ENCODE data around the gene EMP1.

DNA sequence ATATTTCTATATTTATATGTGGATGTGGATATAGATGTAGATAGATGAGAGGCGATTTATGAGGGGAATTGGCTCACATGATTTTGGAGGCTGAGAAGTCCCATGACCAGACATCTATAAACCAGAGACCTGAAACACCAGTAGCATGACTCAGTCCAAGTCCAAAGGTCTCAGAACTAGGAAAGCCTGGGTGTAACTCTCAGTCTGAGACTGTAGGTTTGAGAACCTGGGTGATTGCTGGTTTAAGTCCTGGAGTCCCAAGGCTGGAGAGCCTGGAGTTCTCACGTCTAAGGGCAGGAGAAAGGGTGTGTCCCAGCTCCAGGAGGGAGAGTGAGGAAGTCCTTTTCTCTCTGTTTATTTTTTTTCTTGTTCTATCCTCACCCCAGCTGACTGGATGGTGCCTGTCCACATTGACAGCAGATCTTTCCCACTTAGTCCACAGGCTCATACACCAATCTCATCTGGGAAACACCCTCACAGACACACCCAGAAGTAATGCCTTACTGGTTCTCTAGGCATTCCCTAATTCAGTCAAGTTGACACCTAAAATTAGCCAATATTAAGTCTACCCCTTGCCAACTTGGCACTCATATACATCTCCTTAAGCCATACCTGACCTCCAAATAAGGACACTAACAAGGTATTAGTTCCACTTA is 45.4 kb downstream of the EMP1 start:
- TF ChIP-seq, protein P1, sequence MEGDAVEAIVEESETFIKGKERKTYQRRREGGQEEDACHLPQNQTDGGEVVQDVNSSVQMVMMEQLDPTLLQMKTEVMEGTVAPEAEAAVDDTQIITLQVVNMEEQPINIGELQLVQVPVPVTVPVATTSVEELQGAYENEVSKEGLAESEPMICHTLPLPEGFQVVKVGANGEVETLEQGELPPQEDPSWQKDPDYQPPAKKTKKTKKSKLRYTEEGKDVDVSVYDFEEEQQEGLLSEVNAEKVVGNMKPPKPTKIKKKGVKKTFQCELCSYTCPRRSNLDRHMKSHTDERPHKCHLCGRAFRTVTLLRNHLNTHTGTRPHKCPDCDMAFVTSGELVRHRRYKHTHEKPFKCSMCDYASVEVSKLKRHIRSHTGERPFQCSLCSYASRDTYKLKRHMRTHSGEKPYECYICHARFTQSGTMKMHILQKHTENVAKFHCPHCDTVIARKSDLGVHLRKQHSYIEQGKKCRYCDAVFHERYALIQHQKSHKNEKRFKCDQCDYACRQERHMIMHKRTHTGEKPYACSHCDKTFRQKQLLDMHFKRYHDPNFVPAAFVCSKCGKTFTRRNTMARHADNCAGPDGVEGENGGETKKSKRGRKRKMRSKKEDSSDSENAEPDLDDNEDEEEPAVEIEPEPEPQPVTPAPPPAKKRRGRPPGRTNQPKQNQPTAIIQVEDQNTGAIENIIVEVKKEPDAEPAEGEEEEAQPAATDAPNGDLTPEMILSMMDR (IDR thresholded peaks at IDR 0.05 in 4 of 5, conservative IDR thresholded peaks at IDR 0.05 in 1 of 5): no peak
- no peak for TF ChIP-seq POLR2A (IDR thresholded peaks at IDR 0.05)
